ENCODE measurements around the gene RAB1A.
"Not testable (repeated sequence)": the region's sequence is repeated elsewhere in the genome, so short reads cannot be mapped to it uniquely, and the experiment has no call there.

The RAB1A gene

DNA sequence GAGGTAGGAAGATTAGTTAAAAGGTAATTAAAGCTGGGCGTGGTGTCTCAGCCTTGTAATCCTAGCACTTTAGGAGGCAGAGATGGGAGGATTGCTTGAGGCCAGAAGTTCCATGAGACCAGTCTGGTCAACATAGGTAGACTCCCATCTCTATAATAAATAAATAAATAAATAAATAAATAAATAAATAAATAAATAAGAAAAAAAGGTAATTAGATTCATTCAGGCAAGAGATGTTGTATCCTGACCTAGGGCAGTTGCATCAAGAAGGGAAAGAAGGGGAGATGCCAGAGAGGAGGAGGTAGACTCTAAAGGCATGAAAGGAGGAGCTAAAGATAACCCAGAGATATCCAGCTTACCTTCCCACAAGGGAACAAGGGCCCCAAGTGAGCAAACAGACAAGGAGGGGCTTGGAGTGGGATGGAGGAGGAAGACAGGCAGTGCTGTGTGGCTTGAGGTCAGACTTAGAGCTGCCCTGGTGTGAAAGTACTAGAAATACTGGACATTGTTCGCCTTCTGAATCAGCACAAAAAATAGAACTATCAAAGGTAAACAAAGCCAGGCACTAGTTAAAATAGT is 7.4 kb upstream of the RAB1A start:
- no peak overlapping the region for H3K9ac ChIP-seq (ENCODE audit: low read depth, low read length)
- no peak overlapping the region for H2AFZ ChIP-seq (ENCODE audit: low read depth, low read length)
- H3K27me3 ChIP-seq (ENCODE audit: insufficient read depth, low read length, poor library complexity): no peaks in the 10 kb centered on the region
- no peak overlapping the region for H3K27ac ChIP-seq (ENCODE audit: low read length)
- ATAC-seq (ENCODE audit: insufficient read depth, low read depth): no peak
- H4K20me1 ChIP-seq (ENCODE audit: insufficient read depth, low read length): no peaks in the 10 kb centered on the region
- H3K9me3 ChIP-seq (ENCODE audit: insufficient read depth, low read length, severe bottlenecking): no peaks in the 10 kb centered on the region
- no peak overlapping the region for H3K4me2 ChIP-seq (ENCODE audit: insufficient read depth, low read length)
- H3K4me3 ChIP-seq (ENCODE audit: low read depth in 1 of 2, low read length in 2 of 2): no peak overlapping the region
- H3K4me1 ChIP-seq (ENCODE audit: insufficient read depth, low read length): no peaks in the 10 kb centered on the region
- TF ChIP-seq, protein P1, sequence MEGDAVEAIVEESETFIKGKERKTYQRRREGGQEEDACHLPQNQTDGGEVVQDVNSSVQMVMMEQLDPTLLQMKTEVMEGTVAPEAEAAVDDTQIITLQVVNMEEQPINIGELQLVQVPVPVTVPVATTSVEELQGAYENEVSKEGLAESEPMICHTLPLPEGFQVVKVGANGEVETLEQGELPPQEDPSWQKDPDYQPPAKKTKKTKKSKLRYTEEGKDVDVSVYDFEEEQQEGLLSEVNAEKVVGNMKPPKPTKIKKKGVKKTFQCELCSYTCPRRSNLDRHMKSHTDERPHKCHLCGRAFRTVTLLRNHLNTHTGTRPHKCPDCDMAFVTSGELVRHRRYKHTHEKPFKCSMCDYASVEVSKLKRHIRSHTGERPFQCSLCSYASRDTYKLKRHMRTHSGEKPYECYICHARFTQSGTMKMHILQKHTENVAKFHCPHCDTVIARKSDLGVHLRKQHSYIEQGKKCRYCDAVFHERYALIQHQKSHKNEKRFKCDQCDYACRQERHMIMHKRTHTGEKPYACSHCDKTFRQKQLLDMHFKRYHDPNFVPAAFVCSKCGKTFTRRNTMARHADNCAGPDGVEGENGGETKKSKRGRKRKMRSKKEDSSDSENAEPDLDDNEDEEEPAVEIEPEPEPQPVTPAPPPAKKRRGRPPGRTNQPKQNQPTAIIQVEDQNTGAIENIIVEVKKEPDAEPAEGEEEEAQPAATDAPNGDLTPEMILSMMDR (IDR thresholded peaks at IDR 0.05; ENCODE audit: borderline replicate concordance, extremely low read depth, low read length, poor library complexity, severe bottlenecking): no peak
- TF ChIP-seq EZH2 (IDR thresholded peaks at IDR 0.05; ENCODE audit: borderline replicate concordance, low read depth, low read length, severe bottlenecking): no peak
- no peaks in the 10 kb centered on the region for H3K36me3 ChIP-seq (ENCODE audit: insufficient read depth, low read length)
- no peak for DNase-seq
- no peaks in the 10 kb centered on the region for H3K79me2 ChIP-seq (ENCODE audit: insufficient read depth, low read length)

DNA sequence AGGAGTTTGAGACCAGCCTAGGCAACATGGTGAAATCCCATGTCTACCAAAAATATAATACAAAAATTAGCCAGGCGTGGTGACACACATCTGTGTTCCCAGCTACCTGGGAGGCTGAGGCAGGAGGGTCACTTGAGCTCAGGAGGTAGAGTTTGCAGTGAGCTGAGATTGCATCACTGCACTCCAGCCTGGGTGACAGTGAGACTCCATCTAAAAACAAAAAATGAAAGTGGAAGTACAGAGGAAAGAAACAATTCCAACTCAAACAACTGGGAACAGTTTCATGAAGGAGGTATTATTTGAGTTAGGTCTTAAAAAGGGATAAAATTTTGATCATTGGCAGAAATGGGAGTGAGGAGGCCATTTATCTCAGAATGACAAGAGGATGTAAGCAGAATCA is 6.3 kb upstream of the RAB1A start:
- TF ChIP-seq EZH2 (IDR thresholded peaks at IDR 0.05; ENCODE audit: borderline replicate concordance, low read depth, low read length, severe bottlenecking): no peak
- Histone ChIP-seq H4K20me1 (ENCODE audit: insufficient read depth, low read length) (no peaks in the 10 kb centered on the region), H3K79me2 (ENCODE audit: insufficient read depth, low read length) (no peaks in the 10 kb centered on the region), H3K27me3 (ENCODE audit: insufficient read depth, low read length, poor library complexity) (no peaks in the 10 kb centered on the region), H3K4me2 (ENCODE audit: insufficient read depth, low read length) (no peak overlapping the region), H2AFZ (ENCODE audit: low read depth, low read length) (no peak overlapping the region), H3K9me3 (ENCODE audit: insufficient read depth, low read length, severe bottlenecking) (no peaks in the 10 kb centered on the region), H3K36me3 (ENCODE audit: insufficient read depth, low read length) (no peaks in the 10 kb centered on the region), H3K27ac (ENCODE audit: low read length) (no peak overlapping the region), H3K4me3 (ENCODE audit: low read depth in 1 of 2, low read length in 2 of 2) (no peak overlapping the region), H3K9ac (ENCODE audit: low read depth, low read length) (no peak overlapping the region), H3K4me1 (ENCODE audit: insufficient read depth, low read length) (no peaks in the 10 kb centered on the region)
- ATAC-seq (ENCODE audit: insufficient read depth, low read depth) (no peak), DNase-seq (no peak)

DNA sequence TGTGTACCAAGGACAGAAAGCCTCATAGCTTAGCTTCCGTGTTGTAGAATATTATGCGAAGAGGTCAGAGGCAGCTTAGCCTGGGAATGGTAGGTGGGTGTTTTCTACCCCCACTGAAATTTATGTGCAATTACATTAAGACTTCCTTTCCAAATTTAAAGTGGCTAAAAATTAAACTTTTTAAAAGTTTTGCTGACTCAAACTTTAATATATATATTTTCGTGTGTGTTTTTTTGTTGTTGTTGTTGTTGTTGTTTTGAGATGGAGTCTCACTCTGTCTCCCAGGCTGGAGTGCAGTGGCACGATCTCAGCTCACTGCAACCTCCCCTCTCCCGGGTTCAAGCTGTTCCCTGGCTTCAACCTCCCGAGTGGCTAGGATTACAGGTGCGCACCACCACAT is 4.3 kb upstream of the RAB1A start:
- H3K4me2 ChIP-seq (ENCODE audit: insufficient read depth, low read length): no peak overlapping the region
- H3K27me3 ChIP-seq (ENCODE audit: insufficient read depth, low read length, poor library complexity): no peaks in the 10 kb centered on the region
- ATAC-seq (ENCODE audit: insufficient read depth, low read depth) (no peak), DNase-seq (no peak)
- no peak overlapping the region for H2AFZ ChIP-seq (ENCODE audit: low read depth, low read length)
- H3K27ac ChIP-seq (ENCODE audit: low read length): no peak overlapping the region
- peaks cover 6% of the 10 kb centered on the region for H3K4me1 ChIP-seq (ENCODE audit: insufficient read depth, low read length)
- no peak overlapping the region for H3K4me3 ChIP-seq (ENCODE audit: low read depth in 1 of 2, low read length in 2 of 2)
- no peaks in the 10 kb centered on the region; the same call in 1 of the 2 replicates for H3K36me3 ChIP-seq (ENCODE audit: insufficient read depth, low read length)
- peaks cover 3% of the 10 kb centered on the region for H4K20me1 ChIP-seq (ENCODE audit: insufficient read depth, low read length)
- peaks cover 8% of the 10 kb centered on the region for H3K79me2 ChIP-seq (ENCODE audit: insufficient read depth, low read length)
- H3K9ac ChIP-seq (ENCODE audit: low read depth, low read length): no peak overlapping the region
- TF ChIP-seq, protein P1 (IDR thresholded peaks at IDR 0.05; ENCODE audit: borderline replicate concordance, extremely low read depth, low read length, poor library complexity, severe bottlenecking): no peak
- TF ChIP-seq EZH2 (IDR thresholded peaks at IDR 0.05; ENCODE audit: borderline replicate concordance, low read depth, low read length, severe bottlenecking): no peak
- no peaks in the 10 kb centered on the region for H3K9me3 ChIP-seq (ENCODE audit: insufficient read depth, low read length, severe bottlenecking)

DNA sequence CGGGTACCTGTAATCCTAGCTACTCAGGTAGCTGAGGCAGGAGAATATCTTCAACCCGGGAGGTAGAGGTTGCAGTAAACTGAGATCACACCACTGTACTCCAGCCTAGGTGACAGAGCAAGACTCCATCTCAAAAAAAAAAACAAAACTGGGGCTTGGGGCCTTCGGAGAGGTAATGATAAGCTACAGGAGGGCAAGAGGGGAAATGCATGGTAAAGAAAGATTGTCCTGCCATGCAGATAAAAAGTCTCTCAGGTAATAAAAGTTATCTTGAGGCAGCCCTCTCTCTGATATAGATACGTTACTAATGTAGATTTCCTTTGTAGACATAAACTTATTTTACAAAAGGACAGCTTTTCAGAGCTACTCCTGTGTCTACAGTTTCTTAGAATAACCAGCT is 3.7 kb upstream of the RAB1A start:
- no peaks in the 10 kb centered on the region for H3K9me3 ChIP-seq (ENCODE audit: insufficient read depth, low read length, severe bottlenecking)
- peaks cover 8% of the 10 kb centered on the region for H4K20me1 ChIP-seq (ENCODE audit: insufficient read depth, low read length)
- no peaks in the 10 kb centered on the region; the same call in 1 of the 2 replicates for H3K36me3 ChIP-seq (ENCODE audit: insufficient read depth, low read length)
- no peak overlapping the region for H3K4me2 ChIP-seq (ENCODE audit: insufficient read depth, low read length)
- no peak overlapping the region for H2AFZ ChIP-seq (ENCODE audit: low read depth, low read length)
- H3K79me2 ChIP-seq (ENCODE audit: insufficient read depth, low read length): peaks cover 14% of the 10 kb centered on the region
- no peak for ATAC-seq (ENCODE audit: insufficient read depth, low read depth)
- no peaks in the 10 kb centered on the region for H3K27me3 ChIP-seq (ENCODE audit: insufficient read depth, low read length, poor library complexity)
- TF ChIP-seq, protein P1 (IDR thresholded peaks at IDR 0.05; ENCODE audit: borderline replicate concordance, extremely low read depth, low read length, poor library complexity, severe bottlenecking): no peak
- no peak for TF ChIP-seq EZH2 (IDR thresholded peaks at IDR 0.05; ENCODE audit: borderline replicate concordance, low read depth, low read length, severe bottlenecking)
- no peak overlapping the region for H3K4me3 ChIP-seq (ENCODE audit: low read depth in 1 of 2, low read length in 2 of 2)
- H3K27ac ChIP-seq (ENCODE audit: low read length): no peak overlapping the region
- no peak overlapping the region for H3K9ac ChIP-seq (ENCODE audit: low read depth, low read length)
- no peak for DNase-seq
- H3K4me1 ChIP-seq (ENCODE audit: insufficient read depth, low read length): peaks cover 11% of the 10 kb centered on the region

DNA sequence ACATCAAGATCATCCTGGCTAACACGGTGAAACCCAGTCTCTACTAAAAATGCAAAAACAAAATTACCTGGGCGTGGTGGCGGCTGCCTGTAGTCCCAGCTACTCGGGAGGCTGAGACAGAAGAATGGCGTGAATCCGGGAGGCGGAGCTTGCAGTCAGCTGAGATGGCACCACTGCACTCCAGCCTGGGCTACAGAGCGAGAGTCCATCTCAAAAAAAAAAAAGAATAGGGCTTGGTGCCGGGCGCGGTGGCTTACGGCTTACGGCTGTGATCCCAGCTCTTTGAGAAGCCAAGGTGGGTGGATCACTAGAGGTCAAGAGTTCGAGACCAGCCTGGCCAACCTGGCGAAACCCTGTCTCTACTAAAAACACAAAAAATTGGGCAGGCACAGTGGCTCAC is 3.0 kb upstream of the RAB1A start:
- not testable (repeated sequence) for H3K4me3 ChIP-seq (ENCODE audit: low read depth in 1 of 2, low read length in 2 of 2); H3K9me3 ChIP-seq (ENCODE audit: insufficient read depth, low read length, severe bottlenecking); H3K4me2 ChIP-seq (ENCODE audit: insufficient read depth, low read length); H3K36me3 ChIP-seq (ENCODE audit: insufficient read depth, low read length); H3K27me3 ChIP-seq (ENCODE audit: insufficient read depth, low read length, poor library complexity); H3K27ac ChIP-seq (ENCODE audit: low read length); H3K9ac ChIP-seq (ENCODE audit: low read depth, low read length); ATAC-seq (ENCODE audit: insufficient read depth, low read depth); DNase-seq; H2AFZ ChIP-seq (ENCODE audit: low read depth, low read length)
- H4K20me1 ChIP-seq (ENCODE audit: insufficient read depth, low read length): peaks cover 15% of the 10 kb centered on the region
- H3K79me2 ChIP-seq (ENCODE audit: insufficient read depth, low read length): peaks cover 21% of the 10 kb centered on the region
- H3K4me1 ChIP-seq (ENCODE audit: insufficient read depth, low read length): peaks cover 18% of the 10 kb centered on the region

Data from DND-41 (cell line).